GM19025 (cell line): ENCODE data around the gene FCRL4.
A peak's percentile ranks its signal among the peaks of the same experiment; 100 is the strongest.

ENCODE experiments used
- ATAC-seq: cut with Tn5 transposase; IDR thresholded peaks from one replicate; pipeline ENCODE4 v1.9.1; 2021; ENCODE audit warnings: mild to moderate bottlenecking, low read depth, moderate library complexity; ENCODE audit not compliant: unreplicated experiment

FCRL4 gene

GRCh38 chr1:157597959-157598667 is at the start of gene FCRL4:
Gene FCRL4 (minus strand): TSS chr1:157598085. CDS start chr1:157597944, 141 bp downstream.
- ATAC-seq: peak; percentile 46

- no peak for ATAC-seq
These were observed 48.3 kb upstream of the FCRL4 start for GRCh38 chr1:157646144-157646543.

- ATAC-seq: no peak
These were observed 43.3 kb upstream of the FCRL4 start for GRCh38 chr1:157641177-157641576.

- ATAC-seq: no peak
These were observed 41.9 kb upstream of the FCRL4 start for GRCh38 chr1:157639800-157640199.

- ATAC-seq: no peak
These were observed 30.9 kb upstream of the FCRL4 start for GRCh38 chr1:157628773-157629172.

- no peak for ATAC-seq
These were observed 28.2 kb upstream of the FCRL4 start for GRCh38 chr1:157626099-157626498.

GRCh38 chr1:157624471-157624870 is 26.6 kb upstream of the FCRL4 start:
- ATAC-seq: no peak

- ATAC-seq: no peak
These were observed 24.6 kb upstream of the FCRL4 start for GRCh38 chr1:157622471-157622870.

- no peak for ATAC-seq
These were observed 20.3 kb upstream of the FCRL4 start for GRCh38 chr1:157618190-157618589.

- ATAC-seq: no peak
These were observed 2.4 kb upstream of the FCRL4 start for GRCh38 chr1:157600236-157600635.

GRCh38 chr1:157596384-157596783 is 1.5 kb downstream of the FCRL4 start:
- ATAC-seq: peak; percentile 46

- ATAC-seq: peak; percentile 63
These were observed 2.5 kb downstream of the FCRL4 start for GRCh38 chr1:157595356-157595755.

GRCh38 chr1:157585984-157586383 is 11.9 kb downstream of the FCRL4 start:
- no peak for ATAC-seq

GRCh38 chr1:157584503-157584902 is 13.4 kb downstream of the FCRL4 start:
- ATAC-seq: no peak

- no peak for ATAC-seq
These were observed 17.1 kb downstream of the FCRL4 start for GRCh38 chr1:157580828-157581210.

- no peak for ATAC-seq
These were observed 17.6 kb downstream of the FCRL4 start for GRCh38 chr1:157580179-157580827.

GRCh38 chr1:157577420-157577819 is 20.5 kb downstream of the FCRL4 start:
- no peak for ATAC-seq

GRCh38 chr1:157575744-157576143 is 22.1 kb downstream of the FCRL4 start:
- no peak for ATAC-seq

GRCh38 chr1:157574836-157575235 is 23.0 kb downstream of the FCRL4 start:
- ATAC-seq: no peak

- peak; percentile 35 for ATAC-seq
These were observed 31.2 kb downstream of the FCRL4 start for GRCh38 chr1:157566484-157567300.

GRCh38 chr1:157562515-157562914 is 35.4 kb downstream of the FCRL4 start:
- peak; percentile 59 for ATAC-seq
